Heart right ventricle (tissue), 16 donors: ENCODE data around the gene KIFC3. TPM values are rescaled to one million over a fixed set of nuclear protein-coding genes. Genes with fewer than 3 reads are reported as not detected.
A peak's percentile ranks its signal among the peaks of the same experiment; 100 is the strongest.
"Not testable (repeated sequence)": the region's sequence is repeated elsewhere in the genome, so short reads cannot be mapped to it uniquely, and the experiment has no call there.

Experiments used
- ATAC-seq, 8 donors: fragments of 200-7000 bp; cut with Tn5 transposase; one replicate each; pipeline ENCODE4 v1.9.1; 2020; ENCODE audit warnings: mild to moderate bottlenecking in 8 of 8, moderate library complexity in 8 of 8, moderate number of reproducible peaks in 1 of 8
- DNase-seq, 2 donors: peaks; one replicate each; pipeline ENCODE4 v3.0.0-alpha.2; 2020
- H3K27ac ChIP-seq, 10 donors: fragments of 200-600 bp; sonication (generic) in 2 of 10; one replicate each; pipeline versions ENCODE4 v1.5.0 to v1.8.0; 2020 to 2022; ENCODE audit warnings: mild to moderate bottlenecking in 3 of 10
- H3K27me3 ChIP-seq, 7 donors: fragments of 200-600 bp; one replicate each; pipeline ENCODE4 v1.8.0; 2021 to 2022; ENCODE audit warnings: mild to moderate bottlenecking in 2 of 7
- H3K36me3 ChIP-seq, 9 donors: fragments of 200-600 bp; sonication (generic) in 1 of 9; one replicate each; pipeline versions ENCODE4 v1.5.0 to v1.8.0; 2020 to 2022; ENCODE audit warnings: mild to moderate bottlenecking in 2 of 9
- H3K4me1 ChIP-seq, 9 donors: fragments of 200-600 bp; sonication (generic) in 1 of 9; one replicate each; pipeline versions ENCODE4 v1.5.0 to v1.8.0; 2020 to 2022; ENCODE audit warnings: mild to moderate bottlenecking in 4 of 9
- H3K4me3 ChIP-seq, 10 donors: fragments of 200-600 bp; sonication (generic) in 2 of 10; one replicate each; pipeline versions ENCODE4 v1.5.0 to v1.8.0; 2020 to 2022; ENCODE audit warnings: mild to moderate bottlenecking in 7 of 10, moderate library complexity in 2 of 10
- H3K9me3 ChIP-seq, 11 donors: fragments of 200-600 bp in 10 of 11; sonication (generic) in 2 of 11; one replicate each; pipeline versions ENCODE4 v1.5.0 to v1.8.0; 2013 to 2022; ENCODE audit warnings: mild to moderate bottlenecking in 2 of 11, control low read depth in 1 of 11, moderate library complexity in 1 of 11
- whole genome bisulfite sequencing, 2 donors: extraction: QIAGEN DNeasy Blood & Tissue Kit; methylation state at CpG; one replicate each; pipeline ENCODE4 v1.1.7; 2013; ENCODE audit warnings: inconsistent platforms in 1 of 2; 5-methylcytosine and 5-hydroxymethylcytosine counted together
- intact Hi-C, 10 donors: fragments of 100-400 bp; cut with DNase I; formaldehyde crosslinking; loops; one replicate each; pipeline versions ENCODE4 v1.11.1 to v1.14.2; 2022
- long read RNA-seq, 3 donors: library from polyadenylated mRNA; unstranded; transcript quantifications; one replicate each; pipeline ENCODE4 v2.0.0, GENCODE V29; 2020 to 2021
- polyA plus RNA-seq, 2 donors: library from polyadenylated mRNA; stranded (reverse); fragments of 200-250 nt; gene quantifications; one replicate each; pipeline ENCODE4 v1.2.3, GENCODE V29; 2013
- total RNA-seq, 10 donors: library from RNA; stranded (reverse); fragmentation: NEBNext Ultra II Directional in 3 of 10; extraction: Animal tissue kit (Norgen Biotek cat#: 25700) in 3 of 10; gene quantifications; one replicate each; pipeline versions ENCODE4 v1.2.1 to v1.2.4, GENCODE V29; 2021 to 2023
- TF ChIP-seq, protein P1 (sequence below), 9 donors: fragments of 200-600 bp; sonication (generic) in 2 of 9; IDR thresholded peaks; one replicate each; pipeline versions ENCODE4 v1.5.0 to v1.8.0; 2021 to 2022; ENCODE audit warnings: antibody characterized with exemption in 9 of 9, mild to moderate bottlenecking in 5 of 9, moderate library complexity in 1 of 9
- donor health status: Arrhythmogenic right ventricular cardiomyopathy.
- donor health status: ischemic (EF 13 %, LVEDD 7.1; RV severe dilation, severe dysfunction).
- donor health status: healthy with polysubstance abuse.
- donor health status: DM: no; HTN: yes; CAD: no.
- donor health status: DM: no; HTN: no; CAD: no.
- donor health status: ischemic (EF 25% LVEDD 6.9; RV normal size, moderate dysfunction).
- donor health status: ischemic (EF 25% LVEDD 5.7; RV mildly dilated, moderate dysfunction).
- donor health status: healthy.
- donor health status: DM: yes; HTN: yes; CAD: no.
- donor health status: Ischemic cardiomyopathy.
- donor health status: ischemic (EF 35%, LVEDD 5.7; RV mildly dilated, moderate dysfunction).
- donor health status: nonischemic (EF 11% LVEDD 7.7; RV severe dilation, severe dysfunction).
- donor health status: DM: yes; HTN: yes; CAD: no.
- donor health status: PGD.
- donor health status: ischemic (EF 29% LVEDD 5.4; RV normal size, mild dysfunction).
- donor health status: nonischemic (EF 23%, LVEDD 6.1; RV moderate dilation, normal function).

The KIFC3 gene, protein sequence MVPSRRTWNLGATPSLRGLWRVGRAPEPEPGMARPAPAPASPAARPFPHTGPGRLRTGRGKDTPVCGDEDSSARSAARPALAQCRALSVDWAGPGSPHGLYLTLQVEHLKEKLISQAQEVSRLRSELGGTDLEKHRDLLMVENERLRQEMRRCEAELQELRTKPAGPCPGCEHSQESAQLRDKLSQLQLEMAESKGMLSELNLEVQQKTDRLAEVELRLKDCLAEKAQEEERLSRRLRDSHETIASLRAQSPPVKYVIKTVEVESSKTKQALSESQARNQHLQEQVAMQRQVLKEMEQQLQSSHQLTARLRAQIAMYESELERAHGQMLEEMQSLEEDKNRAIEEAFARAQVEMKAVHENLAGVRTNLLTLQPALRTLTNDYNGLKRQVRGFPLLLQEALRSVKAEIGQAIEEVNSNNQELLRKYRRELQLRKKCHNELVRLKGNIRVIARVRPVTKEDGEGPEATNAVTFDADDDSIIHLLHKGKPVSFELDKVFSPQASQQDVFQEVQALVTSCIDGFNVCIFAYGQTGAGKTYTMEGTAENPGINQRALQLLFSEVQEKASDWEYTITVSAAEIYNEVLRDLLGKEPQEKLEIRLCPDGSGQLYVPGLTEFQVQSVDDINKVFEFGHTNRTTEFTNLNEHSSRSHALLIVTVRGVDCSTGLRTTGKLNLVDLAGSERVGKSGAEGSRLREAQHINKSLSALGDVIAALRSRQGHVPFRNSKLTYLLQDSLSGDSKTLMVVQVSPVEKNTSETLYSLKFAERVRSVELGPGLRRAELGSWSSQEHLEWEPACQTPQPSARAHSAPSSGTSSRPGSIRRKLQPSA
- total RNA-seq, result 10 to 100 TPM; 42.5 to 91.4 (median 63.5) TPM
- 10 to 100 TPM; 47.4 to 97.4 TPM for polyA plus RNA-seq
- long read RNA-seq, donor 1, transcript KIFC3-201 (19 exons, 3,427 nt), result minor isoform, 7 of 302 reads
- long read RNA-seq, donor 1, transcript KIFC3-203 (20 exons, 3,379 nt), result major isoform, 134 of 302 reads
- long read RNA-seq, donor 1, partial matches to known transcripts, result 87 of 302 reads
- long read RNA-seq, donor 1, other reads (novel, unspliced or antisense), result 73 of 302 reads
- long read RNA-seq, donor 2, transcript KIFC3-203 (20 exons, 3,379 nt), result major isoform, 144 of 348 reads
- long read RNA-seq, donor 2, partial matches to known transcripts, result 98 of 348 reads
- long read RNA-seq, donor 2, other reads (novel, unspliced or antisense), result 103 of 348 reads
- long read RNA-seq, donor 3, transcript KIFC3-203 (20 exons, 3,379 nt), result major isoform, 8 of 156 reads
- long read RNA-seq, donor 3, partial matches to known transcripts, result 107 of 156 reads
- long read RNA-seq, donor 3, other reads (novel, unspliced or antisense), result 37 of 156 reads

DNA sequence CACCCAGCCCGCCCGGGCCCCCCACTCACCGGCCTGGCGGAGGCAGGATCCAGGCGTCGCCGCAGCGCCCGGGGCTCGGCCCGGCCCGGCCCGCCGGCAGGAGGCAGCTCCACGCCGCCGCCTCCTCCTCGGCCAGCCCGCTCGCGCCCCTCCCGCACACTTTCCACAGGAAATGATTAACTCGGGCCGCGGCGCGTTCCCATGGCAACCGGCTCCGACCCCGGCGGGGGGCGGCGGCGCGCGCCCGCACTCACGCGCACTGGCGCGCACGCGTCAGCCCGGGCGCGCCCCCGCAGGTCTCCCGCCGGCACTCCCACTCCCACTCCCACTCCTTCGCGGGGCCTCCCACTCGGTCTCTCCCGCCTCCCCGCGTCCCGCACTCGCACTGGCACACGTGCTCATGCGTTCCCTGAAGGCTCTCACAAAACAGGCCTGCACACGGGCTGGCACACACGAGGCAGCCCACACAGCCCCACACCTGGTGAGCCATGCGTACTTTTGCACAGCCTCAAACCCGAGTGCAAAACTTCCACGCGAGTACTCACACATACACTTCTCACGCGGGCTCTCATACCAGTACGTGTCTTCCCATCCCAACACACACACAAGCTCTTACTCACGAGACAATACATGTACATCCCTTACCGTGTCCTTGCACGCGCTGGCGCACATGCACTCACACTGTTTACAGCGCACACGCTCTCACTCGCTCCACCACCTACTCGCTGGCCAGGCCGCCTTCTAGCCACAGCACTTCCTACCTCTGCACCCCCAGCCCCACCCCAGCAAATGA is at the start of gene KIFC3:
TSS of gene KIFC3 (minus strand) at position 151 of the 793 bp plus-strand sequence. CDS start 4,248 bp downstream, outside the sequence.
- Histone ChIP-seq H3K27ac (peak within 1 kb of the TSS; percentile 89 to 99 (median 96)), H3K4me1 (peaks cover 34 to 81% (median 68%) of the 10 kb centered on the region in 9 donors), H3K36me3 (peaks cover 0 to 7% (median under 1%) of the 10 kb centered on the region in 9 donors), H3K27me3 (peaks cover 0 to 12% (median 0%) of the 10 kb centered on the region in 7 donors), H3K4me3 (peak within 1 kb of the TSS; percentile 51 to 85 (median 66)), H3K9me3 (no peaks in the 10 kb centered on the region)
- TF ChIP-seq, protein P1, sequence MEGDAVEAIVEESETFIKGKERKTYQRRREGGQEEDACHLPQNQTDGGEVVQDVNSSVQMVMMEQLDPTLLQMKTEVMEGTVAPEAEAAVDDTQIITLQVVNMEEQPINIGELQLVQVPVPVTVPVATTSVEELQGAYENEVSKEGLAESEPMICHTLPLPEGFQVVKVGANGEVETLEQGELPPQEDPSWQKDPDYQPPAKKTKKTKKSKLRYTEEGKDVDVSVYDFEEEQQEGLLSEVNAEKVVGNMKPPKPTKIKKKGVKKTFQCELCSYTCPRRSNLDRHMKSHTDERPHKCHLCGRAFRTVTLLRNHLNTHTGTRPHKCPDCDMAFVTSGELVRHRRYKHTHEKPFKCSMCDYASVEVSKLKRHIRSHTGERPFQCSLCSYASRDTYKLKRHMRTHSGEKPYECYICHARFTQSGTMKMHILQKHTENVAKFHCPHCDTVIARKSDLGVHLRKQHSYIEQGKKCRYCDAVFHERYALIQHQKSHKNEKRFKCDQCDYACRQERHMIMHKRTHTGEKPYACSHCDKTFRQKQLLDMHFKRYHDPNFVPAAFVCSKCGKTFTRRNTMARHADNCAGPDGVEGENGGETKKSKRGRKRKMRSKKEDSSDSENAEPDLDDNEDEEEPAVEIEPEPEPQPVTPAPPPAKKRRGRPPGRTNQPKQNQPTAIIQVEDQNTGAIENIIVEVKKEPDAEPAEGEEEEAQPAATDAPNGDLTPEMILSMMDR (IDR thresholded peaks at IDR 0.05), result peak in 5 of 9 donors; percentile 34 to 60 (median 44)
- peak; percentile 9 to 76 (median 34) for ATAC-seq
- intact Hi-C loops, result loop anchor here in 6 of 10 donors (2.0 to 5.0 kb wide), 6 partner anchors 26 to 200 kb away; partner anchors contain the start of genes USB1 (in 2 of the 6), ZNF319 (in 2 of the 6) and KATNB1 (in 1 of the 6)
- WGBS, 2 donors, result 7 to 12% methylated on average over 52 to 78 of the region's 78 CpGs
- peak; percentile 90 to 91 for DNase-seq

DNA sequence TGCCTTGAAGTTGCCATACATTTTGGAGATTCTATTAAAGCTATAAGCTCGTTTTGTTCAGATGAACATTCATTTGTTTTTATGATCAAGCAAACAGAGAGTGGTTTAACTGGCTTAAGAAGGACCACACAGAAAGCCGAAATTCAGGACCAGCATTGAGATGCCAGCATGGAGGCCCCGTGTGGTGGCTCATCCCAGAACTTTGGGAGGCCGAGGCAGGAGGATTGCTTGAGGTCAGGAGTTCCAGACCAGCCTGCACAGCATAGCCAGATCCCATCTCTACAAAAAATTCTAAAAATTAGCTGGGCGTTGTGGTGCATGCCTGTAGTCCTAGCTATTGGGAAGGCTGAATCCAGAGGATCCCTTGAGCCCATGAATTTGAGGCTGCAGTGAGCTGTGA is 45.9 kb upstream of the KIFC3 start:
- Histone ChIP-seq H3K4me3 (no peak overlapping the region), H3K9me3 (no peaks in the 10 kb centered on the region), H3K4me1 (no peaks in the 10 kb centered on the region), H3K36me3 (no peaks in the 10 kb centered on the region), H3K27me3 (no peaks in the 10 kb centered on the region), H3K27ac (no peak overlapping the region)
- DNase-seq (no peak), ATAC-seq (no peak)
- TF ChIP-seq, protein P1 (IDR thresholded peaks at IDR 0.05), result no peak
- intact Hi-C loops, result no loop called here
- WGBS, 2 donors, result 96 to 97% methylated on average over 5 of the region's 5 CpGs

DNA sequence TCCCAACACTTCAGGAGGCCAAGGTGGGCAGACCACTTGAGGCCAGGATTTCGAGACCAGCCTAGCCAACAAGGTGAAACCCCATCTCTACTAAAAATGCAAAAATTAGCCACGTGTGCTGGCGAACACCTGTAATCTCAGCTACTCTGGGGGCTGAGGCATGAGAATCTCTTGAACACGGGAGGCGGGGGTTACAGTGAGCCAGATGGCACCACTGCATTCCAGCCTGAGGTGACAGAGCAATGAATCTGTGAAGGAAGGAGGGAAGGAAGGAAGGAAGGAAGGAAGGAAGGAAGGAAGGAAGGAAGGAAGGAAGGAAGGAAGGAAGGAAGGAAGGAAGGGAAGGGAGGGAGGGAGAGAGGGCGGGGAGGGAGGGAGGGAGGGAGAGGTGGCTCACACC is 44.6 kb upstream of the KIFC3 start:
- H3K27me3 ChIP-seq, H3K27ac ChIP-seq, DNase-seq, H3K4me1 ChIP-seq, ATAC-seq, H3K9me3 ChIP-seq, intact Hi-C loops, H3K36me3 ChIP-seq, H3K4me3 ChIP-seq: not testable (repeated sequence)
- WGBS, 2 donors, result 72 to 80% methylated on average over 6 of the region's 6 CpGs
